Endothelial cell of umbilical vein (primary cell): ENCODE data around the gene CAMK2D. TPM values are rescaled to one million over a fixed set of nuclear protein-coding genes. Genes with fewer than 3 reads are reported as not detected.

Experiments used
- BruUV-seq: library from RNA; stranded (reverse); fragments of 400-500 nt; replicated peaks from 2 replicates; lab custom pipeline; 2021; lab: Mats Ljungman, UMichigan
- CTCF ChIA-PET: fragments of 300-600, 350-600 bp; sonication (Branson Sonifier 250); formaldehyde crosslinking; loops from one replicate; lab custom pipeline; 2021; ENCODE audit warnings: antibody characterized with exemption, inconsistent platforms; lab: Charles Lee
- POLR2A ChIA-PET: fragments of 300-600, 350-600 bp; sonication (Branson Sonifier 250); formaldehyde crosslinking; loops from one replicate; lab custom pipeline; 2021; ENCODE audit warnings: antibody characterized with exemption, inconsistent platforms; lab: Charles Lee
- DNase-seq: peaks from one replicate; pipeline ENCODE4 v3.0.0-alpha.2; 2011; ENCODE audit warnings: low read depth, low spot score
- FAIRE-seq: peaks from 2 replicates; lab custom pipeline; 2011; peaks lifted over from hg19 to GRCh38; lab: Jason Lieb, UNC
- H2AFZ ChIP-seq: 2 replicates; pipeline ENCODE4 v1.6.0; 2012; ENCODE audit warnings: low read depth, low read length, control low read depth, inconsistent platforms
- H3K27ac ChIP-seq: 2 replicates; pipeline ENCODE4 v1.5.1; 2011; ENCODE audit warnings: low read depth, mild to moderate bottlenecking, control low read depth, low read length, moderate library complexity; ENCODE audit not compliant: insufficient read depth
- H3K27me3 ChIP-seq, 2 experiments: 2 replicates each; pipeline versions ENCODE4 v1.6.0 to v1.6.1; 2011; ENCODE audit warnings: low read length in 2 of 2, mixed read lengths in 1 of 2; ENCODE audit not compliant: control insufficient read depth in 2 of 2, insufficient read depth in 2 of 2
- H3K36me3 ChIP-seq, 2 experiments: 2 replicates in 1 of 2; 3 replicates in 1 of 2; pipeline ENCODE4 v1.5.1; 2011; ENCODE audit warnings: low read length in 2 of 2, mild to moderate bottlenecking in 1 of 2, moderate library complexity in 1 of 2; ENCODE audit not compliant: control insufficient read depth in 2 of 2, insufficient read depth in 2 of 2; ENCODE audit errors: extremely low read depth in 1 of 2
- H3K4me1 ChIP-seq: 3 replicates; pipeline ENCODE4 v1.5.1; 2011; ENCODE audit warnings: mild to moderate bottlenecking, low read length; ENCODE audit not compliant: control insufficient read depth, insufficient read depth; ENCODE audit errors: extremely low read depth
- H3K4me2 ChIP-seq: 2 replicates; pipeline ENCODE4 v1.6.1; 2011; ENCODE audit warnings: low read length, control low read depth, mixed read lengths; ENCODE audit not compliant: insufficient read depth
- H3K4me3 ChIP-seq, 3 experiments: fragments of 200-600 bp in 1 of 3; sonication (generic), shearing (Covaris generic) in 1 of 3; replicated peaks in 1 of 3; 2 replicates each; pipeline ENCODE4 v1.5.1; 2011 to 2016; ENCODE audit warnings: control low read depth in 3 of 3, low read length in 3 of 3, mild to moderate bottlenecking in 2 of 3, inconsistent platforms in 1 of 3, low read depth in 1 of 3, moderate library complexity in 1 of 3; ENCODE audit not compliant: insufficient read depth in 1 of 3
- H3K79me2 ChIP-seq: 2 replicates; pipeline ENCODE4 v1.6.0; 2012; ENCODE audit warnings: low read length, inconsistent platforms; ENCODE audit not compliant: control insufficient read depth, insufficient read depth
- H3K9ac ChIP-seq: replicated peaks from 2 replicates; pipeline ENCODE3; 2011; ENCODE audit warnings: low read length, control low read depth; ENCODE audit not compliant: insufficient read depth; ENCODE audit errors: extremely low read depth
- H3K9me1 ChIP-seq: replicated peaks from 3 replicates; pipeline ENCODE4 v1.6.0; 2011; ENCODE audit warnings: mild to moderate bottlenecking, low read length; ENCODE audit not compliant: control insufficient read depth, insufficient read depth; ENCODE audit errors: extremely low read depth
- H3K9me3 ChIP-seq: replicated peaks from 2 replicates; pipeline ENCODE4 v1.5.1; 2012; ENCODE audit warnings: low read length, inconsistent platforms; ENCODE audit not compliant: control insufficient read depth, insufficient read depth
- H4K20me1 ChIP-seq: replicated peaks from 2 replicates; pipeline ENCODE3; 2011; ENCODE audit warnings: mild to moderate bottlenecking, low read length; ENCODE audit not compliant: control insufficient read depth, insufficient read depth; ENCODE audit errors: extremely low read depth
- EZH2 ChIP-seq: IDR thresholded peaks from 2 replicates; pipeline ENCODE4 v1.6.1; 2012; ENCODE audit warnings: borderline replicate concordance, low read depth, mild to moderate bottlenecking, moderate library complexity, low read length, inconsistent platforms; ENCODE audit not compliant: severe bottlenecking
- FOS ChIP-seq: IDR thresholded peaks from 2 replicates; pipeline ENCODE4 v1.6.1; 2011; ENCODE audit warnings: mild to moderate bottlenecking, low read length, moderate library complexity, borderline replicate concordance; ENCODE audit not compliant: insufficient read depth
- GATA2 ChIP-seq: IDR thresholded peaks from 2 replicates; pipeline ENCODE4 v1.7.0; 2011; ENCODE audit warnings: low read depth, mild to moderate bottlenecking, moderate library complexity, mixed read lengths, low read length; ENCODE audit not compliant: insufficient read length, insufficient read depth
- JUN ChIP-seq: IDR thresholded peaks from 2 replicates; pipeline ENCODE4 v1.6.1; 2011; ENCODE audit warnings: borderline replicate concordance, low read depth; ENCODE audit not compliant: insufficient read length, insufficient read depth
- POLR2A ChIP-seq: IDR thresholded peaks from 2 replicates; pipeline ENCODE4 v1.6.1; 2012; ENCODE audit warnings: low read depth, mild to moderate bottlenecking, control low read depth, low read length
- dilution Hi-C: fragments of 300-500 bp; cut with MboI; formaldehyde crosslinking; loops from one replicate; pipeline ENCODE4 v1.15.0; 2019; ENCODE audit warnings: low sequenced_read_pairs; ENCODE audit not compliant: extremely low pct_ligation_motif_present
- intact Hi-C: fragments of 100-400 bp; cut with micrococcal nuclease; formaldehyde crosslinking; loops from one replicate; pipeline ENCODE4 v1.10.0; 2022
- polyA plus RNA-seq, 4 experiments: library from polyadenylated mRNA; depleted of rRNA in 3 of 4; stranded (reverse) in 3 of 4; unstranded in 1 of 4; fragments of >200 nt; gene quantifications; 2 replicates each; pipeline versions ENCODE4 v1.2.1 to v1.2.3, GENCODE V29; 2011 to 2012; ENCODE audit warnings: missing spikeins in 1 of 4
- total RNA-seq: library from RNA; stranded (reverse); gene quantifications from 2 replicates; pipeline ENCODE4 v1.2.3, GENCODE V29; 2021
- TF ChIP-seq, protein P1 (sequence below): IDR thresholded peaks from 2 replicates; pipeline ENCODE4 v1.6.1; 2011; ENCODE audit not compliant: insufficient read depth, insufficient read length
- TF ChIP-seq, protein P2 (sequence below), 2 donors: IDR thresholded peaks; 1 replicate in 1 of 2; 2 replicates in 1 of 2; pipeline ENCODE4 v1.5.1; 2011; ENCODE audit warnings: low read length in 2 of 2, mild to moderate bottlenecking in 2 of 2, moderate library complexity in 2 of 2, control low read depth in 1 of 2, inconsistent platforms in 1 of 2, low read depth in 1 of 2; ENCODE audit not compliant: insufficient read depth in 1 of 2; ENCODE audit errors: extremely low read depth in 1 of 2

Gene CAMK2D
- total and polyA plus RNA-seq, 2 donors (not counting 3 experiments of a cell fraction or from before 2014, with no cell fraction given) = 10.4 to 30.7 TPM

DNA sequence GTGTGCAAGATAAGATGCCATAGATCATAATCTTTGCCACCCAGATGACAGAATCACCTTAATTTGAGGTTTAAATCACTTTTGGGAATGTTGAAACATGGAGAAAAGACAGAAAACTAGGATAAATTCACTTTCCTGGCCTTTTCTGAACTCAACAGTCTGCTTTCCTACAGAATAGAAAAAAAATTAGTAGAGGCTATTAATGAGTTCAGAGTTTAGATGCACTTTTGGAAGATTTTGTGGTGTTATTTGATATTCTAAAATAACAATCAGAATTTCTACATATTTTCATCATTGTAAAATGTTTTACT is 195.9 kb downstream of the CAMK2D start:
- DNase-seq (no peak), FAIRE-seq (no peak)
- Histone ChIP-seq H3K9me1 (no peaks in the 10 kb centered on the region), H2AFZ (no peak overlapping the region), H3K9me3 (no peaks in the 10 kb centered on the region), H3K4me1 (peaks cover 14% of the 10 kb centered on the region), H3K4me3 (no peak overlapping the region), H3K4me2 (no peak overlapping the region), H3K79me2 (no peaks in the 10 kb centered on the region), H3K9ac (no peak overlapping the region), H3K36me3 (no peaks in the 10 kb centered on the region), H3K27ac (no peak overlapping the region), H4K20me1 (no peaks in the 10 kb centered on the region), H3K27me3 (no peaks in the 10 kb centered on the region)
- ChIA-PET POLR2A (no interaction called here), CTCF (interaction anchor here (0.9 to 2.3 kb wide), 5 partner anchors 9 to 171 kb away, joined by 3 to 15 read pairs (median 5); no protein-coding TSS in a partner anchor)
- no TSS peak for BruUV-seq
- dilution Hi-C loops = no loop called here
- TF ChIP-seq, protein P1, sequence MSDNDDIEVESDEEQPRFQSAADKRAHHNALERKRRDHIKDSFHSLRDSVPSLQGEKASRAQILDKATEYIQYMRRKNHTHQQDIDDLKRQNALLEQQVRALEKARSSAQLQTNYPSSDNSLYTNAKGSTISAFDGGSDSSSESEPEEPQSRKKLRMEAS = no peak
- no peak for TF ChIP-seq FOS
- TF ChIP-seq, protein P2, sequence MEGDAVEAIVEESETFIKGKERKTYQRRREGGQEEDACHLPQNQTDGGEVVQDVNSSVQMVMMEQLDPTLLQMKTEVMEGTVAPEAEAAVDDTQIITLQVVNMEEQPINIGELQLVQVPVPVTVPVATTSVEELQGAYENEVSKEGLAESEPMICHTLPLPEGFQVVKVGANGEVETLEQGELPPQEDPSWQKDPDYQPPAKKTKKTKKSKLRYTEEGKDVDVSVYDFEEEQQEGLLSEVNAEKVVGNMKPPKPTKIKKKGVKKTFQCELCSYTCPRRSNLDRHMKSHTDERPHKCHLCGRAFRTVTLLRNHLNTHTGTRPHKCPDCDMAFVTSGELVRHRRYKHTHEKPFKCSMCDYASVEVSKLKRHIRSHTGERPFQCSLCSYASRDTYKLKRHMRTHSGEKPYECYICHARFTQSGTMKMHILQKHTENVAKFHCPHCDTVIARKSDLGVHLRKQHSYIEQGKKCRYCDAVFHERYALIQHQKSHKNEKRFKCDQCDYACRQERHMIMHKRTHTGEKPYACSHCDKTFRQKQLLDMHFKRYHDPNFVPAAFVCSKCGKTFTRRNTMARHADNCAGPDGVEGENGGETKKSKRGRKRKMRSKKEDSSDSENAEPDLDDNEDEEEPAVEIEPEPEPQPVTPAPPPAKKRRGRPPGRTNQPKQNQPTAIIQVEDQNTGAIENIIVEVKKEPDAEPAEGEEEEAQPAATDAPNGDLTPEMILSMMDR (IDR thresholded peaks at IDR 0.05; ENCODE audit: extremely low read depth in 1 of 2, insufficient read depth in 1 of 2, low read depth in 1 of 2, low read length in 2 of 2) = no peak
- TF ChIP-seq POLR2A = no peak
- no peak for TF ChIP-seq EZH2
- no peak for TF ChIP-seq GATA2
- TF ChIP-seq JUN = no peak
- intact Hi-C loops = loop anchor here (10.0 kb wide), 1 partner anchor 329 kb away; no protein-coding TSS in a partner anchor
